Measurements from ENCODE around the gene TEX35. TPM values are rescaled to one million over a fixed set of nuclear protein-coding genes. Genes with fewer than 3 reads are reported as not detected.

Gene TEX35
- polyA plus RNA-seq, 3 donors = not detected

- Mint-ChIP-seq H3K27me3 (ENCODE audit: low read depth in 3 of 3) (peaks cover 0 to 2% (median 1%) of the 10 kb centered on the region in 3 donors), H3K4me3 (no peak overlapping the region), H3K9me3 (peaks cover 0 to 5% (median 0%) of the 10 kb centered on the region in 7 donors), H3K4me1 (no peaks in the 10 kb centered on the region), H3K36me3 (no peaks in the 10 kb centered on the region), H3K27ac (no peak overlapping the region)
- H3K9me3 ChIP-seq (replicated peaks in 1 of 2; ENCODE audit: control insufficient read depth in 1 of 2, insufficient read depth in 1 of 2, low read length in 2 of 2) = no peaks in the 10 kb centered on the region
- H2AFZ ChIP-seq (ENCODE audit: insufficient read depth, low read depth, low read length, poor library complexity, severe bottlenecking) = no peak overlapping the region
- no peak for TF ChIP-seq CTCF (IDR thresholded peaks at IDR 0.05)
- H3K27ac ChIP-seq (ENCODE audit: low read depth in 1 of 2, low read length in 2 of 2) = no peak overlapping the region
- DNase-seq = no peak
- intact Hi-C loops (cut with micrococcal nuclease) = no loop called here
- no peak overlapping the region for H3K9ac ChIP-seq (ENCODE audit: insufficient read depth, low read length, poor library complexity, severe bottlenecking)
- H3K4me3 ChIP-seq (replicated peaks in 1 of 3; ENCODE audit: low read depth in 2 of 3, low read length in 3 of 3) = no peak overlapping the region
- 100% methylated on average over 3 of the region's 4 CpGs for WGBS (ENCODE audit: insufficient coverage)
- no peaks in the 10 kb centered on the region for H3K4me1 ChIP-seq (ENCODE audit: control insufficient read depth in 1 of 2, insufficient read depth in 2 of 2, low read length in 2 of 2)
- H3K36me3 ChIP-seq (replicated peaks in 1 of 2; ENCODE audit: control insufficient read depth in 1 of 2, insufficient read depth in 2 of 2, low read length in 2 of 2) = no peaks in the 10 kb centered on the region
- H3K79me2 ChIP-seq (ENCODE audit: insufficient read depth, low read length) = no peaks in the 10 kb centered on the region
- H3K4me2 ChIP-seq (replicated peaks; ENCODE audit: extremely low read depth, low read length, poor library complexity, severe bottlenecking) = no peak overlapping the region
- H3K27me3 ChIP-seq (ENCODE audit: control insufficient read depth in 2 of 2, insufficient read depth in 2 of 2, low read length in 2 of 2) = no peaks in the 10 kb centered on the region
- no peaks in the 10 kb centered on the region for H4K20me1 ChIP-seq (ENCODE audit: insufficient read depth, low read length)
These were observed 8.3 kb downstream of the TEX35 start for GRCh38 chr1:178521241-178521640.

GRCh38 chr1:178527117-178527516 is 14.2 kb downstream of the TEX35 start:
- H3K36me3 ChIP-seq (replicated peaks in 1 of 2; ENCODE audit: control insufficient read depth in 1 of 2, insufficient read depth in 2 of 2, low read length in 2 of 2) = no peaks in the 10 kb centered on the region
- no peak overlapping the region for H2AFZ ChIP-seq (ENCODE audit: insufficient read depth, low read depth, low read length, poor library complexity, severe bottlenecking)
- no peaks in the 10 kb centered on the region for H4K20me1 ChIP-seq (ENCODE audit: insufficient read depth, low read length)
- Mint-ChIP-seq H3K36me3 (no peaks in the 10 kb centered on the region), H3K4me3 (no peak overlapping the region), H3K9me3 (peaks cover 0 to 5% (median 0%) of the 10 kb centered on the region in 7 donors), H3K27ac (no peak overlapping the region), H3K27me3 (ENCODE audit: low read depth in 3 of 3) (peaks cover 0 to 3% (median 2%) of the 10 kb centered on the region in 3 donors), H3K4me1 (peaks cover 4% of the 10 kb centered on the region)
- H3K9me3 ChIP-seq (replicated peaks in 1 of 2; ENCODE audit: control insufficient read depth in 1 of 2, insufficient read depth in 1 of 2, low read length in 2 of 2) = no peaks in the 10 kb centered on the region
- DNase-seq = no peak
- no peak overlapping the region for H3K27ac ChIP-seq (ENCODE audit: low read depth in 1 of 2, low read length in 2 of 2)
- 100% methylated on average over 2 of the region's 4 CpGs for WGBS (ENCODE audit: insufficient coverage)
- no peak for TF ChIP-seq CTCF (IDR thresholded peaks at IDR 0.05)
- no peaks in the 10 kb centered on the region for H3K27me3 ChIP-seq (ENCODE audit: control insufficient read depth in 2 of 2, insufficient read depth in 2 of 2, low read length in 2 of 2)
- no peaks in the 10 kb centered on the region for H3K79me2 ChIP-seq (ENCODE audit: insufficient read depth, low read length)
- H3K4me2 ChIP-seq (replicated peaks; ENCODE audit: extremely low read depth, low read length, poor library complexity, severe bottlenecking) = no peak overlapping the region
- no peak overlapping the region for H3K9ac ChIP-seq (ENCODE audit: insufficient read depth, low read length, poor library complexity, severe bottlenecking)
- H3K4me3 ChIP-seq (replicated peaks in 1 of 3; ENCODE audit: low read depth in 2 of 3, low read length in 3 of 3) = no peak overlapping the region
- H3K4me1 ChIP-seq (ENCODE audit: control insufficient read depth in 1 of 2, insufficient read depth in 2 of 2, low read length in 2 of 2) = peaks cover 0 to 3% of the 10 kb centered on the region in 2 donors
- intact Hi-C loops (cut with micrococcal nuclease) = no loop called here

All from CD14-positive monocyte (primary cell).